ENCODE measurements around the gene JPH2. TPM values are rescaled to one million over a fixed set of nuclear protein-coding genes. Genes with fewer than 3 reads are reported as not detected.

Gene JPH2
- total RNA-seq, 1 donor, result under 0.01 TPM

- H3K4me3 ChIP-seq (ENCODE audit: low read depth, low read length), result no peak overlapping the region
- no peak for DNase-seq (ENCODE audit: low read depth)
- TF ChIP-seq CTCF (IDR thresholded peaks at IDR 0.05; ENCODE audit: insufficient read depth, low read length), result no peak
These were observed 19.3 kb downstream of the JPH2 start for GRCh38 chr20:44167736-44168135.

- DNase-seq (ENCODE audit: low read depth), result peak; percentile 31
- TF ChIP-seq CTCF (IDR thresholded peaks at IDR 0.05; ENCODE audit: insufficient read depth, low read length), result no peak
- no peak overlapping the region for H3K4me3 ChIP-seq (ENCODE audit: low read depth, low read length)
These were observed 20.5 kb downstream of the JPH2 start for GRCh38 chr20:44166477-44166876.

GRCh38 chr20:44166008-44166407 lies 21.0 kb downstream of the JPH2 start:
- H3K4me3 ChIP-seq (ENCODE audit: low read depth, low read length), result no peak overlapping the region
- no peak for TF ChIP-seq CTCF (IDR thresholded peaks at IDR 0.05; ENCODE audit: insufficient read depth, low read length)
- peak; percentile 25 for DNase-seq (ENCODE audit: low read depth)

- no peak for TF ChIP-seq CTCF (IDR thresholded peaks at IDR 0.05; ENCODE audit: insufficient read depth, low read length)
- no peak for DNase-seq (ENCODE audit: low read depth)
These were observed 26.9 kb downstream of the JPH2 start for GRCh38 chr20:44160133-44160532.

GRCh38 chr20:44159711-44160110 lies 27.3 kb downstream of the JPH2 start:
- no peak overlapping the region for H3K4me3 ChIP-seq (ENCODE audit: low read depth, low read length)
- no peak for DNase-seq (ENCODE audit: low read depth)
- no peak for TF ChIP-seq CTCF (IDR thresholded peaks at IDR 0.05; ENCODE audit: insufficient read depth, low read length)

More at GRCh38 chr20:44160133-44160532, 26.9 kb downstream of the JPH2 start:
- H3K4me3 ChIP-seq (ENCODE audit: low read depth, low read length), result no peak overlapping the region

GRCh38 chr20:44159125-44159524 lies 27.9 kb downstream of the JPH2 start:
- no peak for TF ChIP-seq CTCF (IDR thresholded peaks at IDR 0.05; ENCODE audit: insufficient read depth, low read length)
- DNase-seq (ENCODE audit: low read depth), result no peak
- H3K4me3 ChIP-seq (ENCODE audit: low read depth, low read length), result no peak overlapping the region

GRCh38 chr20:44157061-44157460 lies 29.9 kb downstream of the JPH2 start:
- no peak for DNase-seq (ENCODE audit: low read depth)
- no peak for TF ChIP-seq CTCF (IDR thresholded peaks at IDR 0.05; ENCODE audit: insufficient read depth, low read length)
- H3K4me3 ChIP-seq (ENCODE audit: low read depth, low read length), result no peak overlapping the region

Measured in fibroblast of the aortic adventitia (primary cell).